Measurements from ENCODE around the gene DPH2.

DPH2 gene

DNA sequence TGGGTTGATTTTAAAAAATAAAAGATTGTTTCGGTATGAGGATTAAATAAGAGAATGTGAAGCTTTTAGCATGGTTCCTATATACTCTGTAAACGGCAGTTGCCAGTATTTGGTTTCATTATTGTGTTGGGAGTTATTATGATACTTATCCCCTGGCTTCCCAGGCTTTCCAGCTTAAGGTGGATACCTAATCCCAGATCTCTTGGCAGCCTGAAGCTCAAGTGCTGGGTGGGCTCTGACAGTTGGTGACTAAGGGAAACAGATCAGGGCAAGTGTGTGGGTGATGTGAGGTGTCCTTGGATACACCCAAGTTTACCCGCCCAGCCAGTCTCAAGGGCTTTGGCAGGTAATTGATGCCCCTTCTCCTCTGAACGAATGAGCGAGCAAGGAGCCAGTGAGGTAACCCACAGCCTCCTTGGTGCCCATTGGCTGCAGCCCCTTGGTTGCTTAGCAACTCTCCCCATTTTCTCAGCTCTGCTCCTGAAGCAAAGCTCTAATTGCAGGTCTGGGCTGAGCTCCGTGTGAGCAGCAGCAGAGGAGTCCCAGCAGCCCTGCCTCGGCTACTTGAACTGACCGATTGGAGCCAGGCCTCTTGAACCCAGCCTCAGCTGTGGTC is 17.0 kb upstream of the DPH2 start:
- H3K27me3 ChIP-seq (ENCODE audit: control insufficient read depth, insufficient read depth, low read length), result no peaks in the 10 kb centered on the region
- H3K79me2 ChIP-seq, result peaks cover 2% of the 10 kb centered on the region
- no peak overlapping the region for H3K9ac ChIP-seq
- H3K9me3 ChIP-seq (ENCODE audit: control insufficient read depth, low read length), result no peaks in the 10 kb centered on the region
- peak overlapping the region; percentile 0 for H3K4me3 ChIP-seq (ENCODE audit: low read depth, low read length)
- TF ChIP-seq, protein P1, sequence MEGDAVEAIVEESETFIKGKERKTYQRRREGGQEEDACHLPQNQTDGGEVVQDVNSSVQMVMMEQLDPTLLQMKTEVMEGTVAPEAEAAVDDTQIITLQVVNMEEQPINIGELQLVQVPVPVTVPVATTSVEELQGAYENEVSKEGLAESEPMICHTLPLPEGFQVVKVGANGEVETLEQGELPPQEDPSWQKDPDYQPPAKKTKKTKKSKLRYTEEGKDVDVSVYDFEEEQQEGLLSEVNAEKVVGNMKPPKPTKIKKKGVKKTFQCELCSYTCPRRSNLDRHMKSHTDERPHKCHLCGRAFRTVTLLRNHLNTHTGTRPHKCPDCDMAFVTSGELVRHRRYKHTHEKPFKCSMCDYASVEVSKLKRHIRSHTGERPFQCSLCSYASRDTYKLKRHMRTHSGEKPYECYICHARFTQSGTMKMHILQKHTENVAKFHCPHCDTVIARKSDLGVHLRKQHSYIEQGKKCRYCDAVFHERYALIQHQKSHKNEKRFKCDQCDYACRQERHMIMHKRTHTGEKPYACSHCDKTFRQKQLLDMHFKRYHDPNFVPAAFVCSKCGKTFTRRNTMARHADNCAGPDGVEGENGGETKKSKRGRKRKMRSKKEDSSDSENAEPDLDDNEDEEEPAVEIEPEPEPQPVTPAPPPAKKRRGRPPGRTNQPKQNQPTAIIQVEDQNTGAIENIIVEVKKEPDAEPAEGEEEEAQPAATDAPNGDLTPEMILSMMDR (IDR thresholded peaks at IDR 0.05), result no peak
- peak overlapping the region; percentile 51 for H3K4me2 ChIP-seq (ENCODE audit: low read length)
- H3K36me3 ChIP-seq (ENCODE audit: control insufficient read depth, insufficient read depth, low read length), result no peaks in the 10 kb centered on the region
- H2AFZ ChIP-seq, result no peak overlapping the region
- H3K4me1 ChIP-seq, result peaks cover 8% of the 10 kb centered on the region
- H3K27ac ChIP-seq, result peak overlapping the region; percentile 60

DNA sequence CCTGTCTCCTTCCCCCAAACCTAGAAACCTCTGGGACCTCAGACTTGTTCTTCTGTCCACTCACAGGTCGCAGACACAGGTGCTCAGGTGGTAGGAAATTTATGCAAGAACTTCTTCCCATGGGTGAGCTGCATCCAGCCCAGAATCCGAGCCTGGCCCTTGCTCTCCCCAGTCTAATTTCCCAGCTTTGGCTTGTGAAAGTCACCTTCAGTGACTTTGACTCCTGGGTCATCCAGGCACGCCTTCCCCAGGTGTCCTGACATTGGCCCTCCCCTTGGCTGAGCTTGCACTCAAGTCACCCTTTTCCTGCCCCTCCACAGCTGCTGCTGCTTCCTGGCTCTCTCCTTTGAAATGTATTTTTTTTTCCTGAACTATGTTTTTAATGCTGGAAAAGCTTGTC is 16.4 kb upstream of the DPH2 start:
- Histone ChIP-seq H3K27ac (peak overlapping the region; percentile 60), H3K36me3 (ENCODE audit: control insufficient read depth, insufficient read depth, low read length) (no peaks in the 10 kb centered on the region), H3K4me2 (ENCODE audit: low read length) (peak overlapping the region; percentile 51), H3K9ac (no peak overlapping the region), H3K79me2 (no peaks in the 10 kb centered on the region), H3K9me3 (ENCODE audit: control insufficient read depth, low read length) (no peaks in the 10 kb centered on the region), H3K4me3 (ENCODE audit: low read depth, low read length) (peak overlapping the region; percentile 0), H3K4me1 (peaks cover 5% of the 10 kb centered on the region), H2AFZ (no peak overlapping the region), H3K27me3 (ENCODE audit: control insufficient read depth, insufficient read depth, low read length) (no peaks in the 10 kb centered on the region)
- TF ChIP-seq, protein P1 (IDR thresholded peaks at IDR 0.05), result no peak

DNA sequence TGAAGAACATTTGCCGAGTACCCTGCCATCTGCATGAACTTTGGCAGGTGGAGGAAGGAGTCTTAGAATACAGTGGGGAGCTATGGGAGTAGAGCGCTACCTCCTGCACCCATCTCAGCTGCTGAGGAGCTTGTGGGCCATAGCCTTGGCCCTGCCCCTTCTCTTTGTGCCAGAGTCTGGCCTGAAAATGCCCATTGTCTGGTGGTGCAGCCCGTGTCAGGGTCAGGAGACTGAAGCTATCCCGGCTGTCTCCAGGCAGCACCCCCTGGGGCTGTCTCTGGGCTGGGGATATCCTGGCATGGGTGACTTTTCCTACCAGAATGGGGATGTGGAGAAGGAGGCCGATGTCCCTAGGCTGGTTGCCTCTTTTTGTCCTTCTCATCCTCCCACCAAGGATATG is 15.8 kb upstream of the DPH2 start:
- TF ChIP-seq, protein P1 (IDR thresholded peaks at IDR 0.05), result no peak
- Histone ChIP-seq H3K9ac (no peak overlapping the region), H3K9me3 (ENCODE audit: control insufficient read depth, low read length) (no peaks in the 10 kb centered on the region), H3K4me1 (peaks cover 3% of the 10 kb centered on the region), H2AFZ (no peak overlapping the region), H3K4me2 (ENCODE audit: low read length) (no peak overlapping the region), H3K4me3 (ENCODE audit: low read depth, low read length) (no peak overlapping the region), H3K36me3 (ENCODE audit: control insufficient read depth, insufficient read depth, low read length) (no peaks in the 10 kb centered on the region), H3K27me3 (ENCODE audit: control insufficient read depth, insufficient read depth, low read length) (no peaks in the 10 kb centered on the region), H3K27ac (no peak overlapping the region), H3K79me2 (no peaks in the 10 kb centered on the region)

DNA sequence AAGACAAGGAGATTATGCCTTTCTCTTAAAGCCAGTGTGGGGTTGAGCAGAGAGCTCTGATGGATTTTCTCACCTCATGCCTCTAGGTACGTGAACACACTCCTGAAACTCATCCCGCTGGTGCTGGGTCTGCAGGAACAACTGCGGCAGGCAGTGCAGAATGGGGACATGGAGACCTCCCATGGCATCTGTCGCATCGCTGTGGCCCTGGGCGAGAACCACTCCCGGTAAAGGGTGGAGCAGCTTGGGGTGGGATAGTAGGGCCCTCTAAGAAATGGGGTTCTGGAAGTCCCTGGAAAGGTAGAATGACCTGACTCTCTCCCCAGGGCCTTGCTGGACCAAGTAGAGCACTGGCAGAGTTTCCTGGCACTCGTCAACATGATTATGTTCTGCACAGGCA is 13.6 kb upstream of the DPH2 start:
- TF ChIP-seq, protein P1 (IDR thresholded peaks at IDR 0.05), result no peak
- no peak overlapping the region for H2AFZ ChIP-seq
- no peak overlapping the region for H3K4me3 ChIP-seq (ENCODE audit: low read depth, low read length)
- H3K27me3 ChIP-seq (ENCODE audit: control insufficient read depth, insufficient read depth, low read length), result no peaks in the 10 kb centered on the region
- no peaks in the 10 kb centered on the region for H3K9me3 ChIP-seq (ENCODE audit: control insufficient read depth, low read length)
- peaks cover 3% of the 10 kb centered on the region for H3K4me1 ChIP-seq
- H3K4me2 ChIP-seq (ENCODE audit: low read length), result no peak overlapping the region
- H3K9ac ChIP-seq, result no peak overlapping the region
- no peaks in the 10 kb centered on the region for H3K36me3 ChIP-seq (ENCODE audit: control insufficient read depth, insufficient read depth, low read length)
- H3K79me2 ChIP-seq, result no peaks in the 10 kb centered on the region
- no peak overlapping the region for H3K27ac ChIP-seq

DNA sequence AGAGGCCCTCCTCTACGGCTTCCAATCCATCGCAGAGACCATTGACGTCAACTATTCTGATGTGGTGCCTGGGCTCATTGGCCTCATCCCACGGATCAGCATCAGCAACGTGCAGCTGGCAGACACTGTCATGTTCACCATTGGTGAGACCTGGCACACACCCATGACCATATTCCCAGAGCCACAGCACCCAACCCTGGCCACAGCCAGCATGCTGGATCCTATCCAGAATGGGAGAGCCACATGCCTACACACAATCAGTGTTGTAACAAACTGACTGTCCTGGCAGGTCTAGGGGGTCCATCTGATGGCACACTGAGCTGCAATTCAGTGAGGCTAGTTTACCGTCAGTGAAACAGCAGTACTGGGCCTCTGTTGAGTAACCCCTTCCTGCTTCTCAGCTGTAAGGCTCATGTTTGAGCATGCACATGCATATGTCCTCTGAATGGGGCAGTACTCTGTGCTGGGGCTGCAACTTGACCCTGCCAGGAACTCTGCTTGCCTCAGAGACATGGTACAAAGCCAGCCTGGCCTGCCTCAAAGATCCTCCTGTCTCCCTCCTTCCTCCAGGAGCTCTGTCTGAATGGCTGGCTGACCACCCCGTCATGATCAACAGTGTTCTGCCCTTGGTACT is 12.3 kb upstream of the DPH2 start:
- TF ChIP-seq, protein P1 (IDR thresholded peaks at IDR 0.05), result no peak
- Histone ChIP-seq H2AFZ (no peak overlapping the region), H3K27me3 (ENCODE audit: control insufficient read depth, insufficient read depth, low read length) (no peaks in the 10 kb centered on the region), H3K4me1 (peaks cover 3% of the 10 kb centered on the region), H3K36me3 (ENCODE audit: control insufficient read depth, insufficient read depth, low read length) (no peaks in the 10 kb centered on the region), H3K27ac (no peak overlapping the region), H3K9me3 (ENCODE audit: control insufficient read depth, low read length) (no peaks in the 10 kb centered on the region), H3K4me3 (ENCODE audit: low read depth, low read length) (no peak overlapping the region), H3K79me2 (no peaks in the 10 kb centered on the region), H3K4me2 (ENCODE audit: low read length) (no peak overlapping the region), H3K9ac (no peak overlapping the region)

All from parathyroid adenoma (tissue), 2 donors.